ENCODE measurements around the gene HOMEZ. TPM values are rescaled to one million over a fixed set of nuclear protein-coding genes. Genes with fewer than 3 reads are reported as not detected.

The HOMEZ gene
- total RNA-seq, 5 donors from 2014 or later (not counting 1 experiment from before 2014, with no cell fraction given), result 6.2 to 17.5 (median 15.1) TPM

- Histone ChIP-seq H3K27me3 (replicated peaks in 1 of 2; ENCODE audit: control insufficient read depth in 2 of 2, extremely low read depth in 1 of 2, insufficient read depth in 2 of 2, low read length in 1 of 2) (peaks cover 0 to 51% of the 10 kb centered on the region in 2 experiments), H3K4me3 (ENCODE audit: control insufficient read depth in 1 of 2, extremely low read depth in 1 of 2, low read length in 1 of 2) (no peak overlapping the region), H3K36me3 (ENCODE audit: control insufficient read depth in 2 of 2, extremely low read depth in 1 of 2, insufficient read depth in 1 of 2, low read length in 1 of 2) (no peaks in the 10 kb centered on the region), H3K9me3 (no peaks in the 10 kb centered on the region), H3K27ac (ENCODE audit: low read length) (no peak overlapping the region), H3K4me1 (ENCODE audit: control insufficient read depth in 1 of 2, extremely low read depth in 1 of 2, insufficient read depth in 2 of 2, low read length in 2 of 2) (peaks cover 0 to 5% of the 10 kb centered on the region in 2 experiments)
- WGBS (ENCODE audit: insufficient coverage), result 95% methylated on average over 16 of the region's 22 CpGs
- Mint-ChIP-seq H3K4me1 (peaks cover 3 to 5% (median 5%) of the 10 kb centered on the region in 3 donors), H3K27ac (no peak overlapping the region), H3K36me3 (no peaks in the 10 kb centered on the region), H3K9me3 (no peaks in the 10 kb centered on the region), H3K27me3 (peaks cover 24 to 40% of the 10 kb centered on the region in 2 donors), H3K4me3 (peak overlapping the region in 1 of 3 donors; percentile 41)
- POLR2A ChIA-PET, result no interaction called here
- ATAC-seq (replicated peaks in 1 of 4) (no peak), DNase-seq (no peak)
- CTCF ChIA-PET, result interaction anchor here in 1 of 2 donors (1.3 kb wide), 1 partner anchor 13 kb away, joined by 3 read pairs; the partner anchor contains the start of gene PABPN1
Observed at GRCh38 chr14:23307687-23308644, 22.0 kb upstream of the HOMEZ start.

- 33% methylated on average over 1 of the region's 5 CpGs for WGBS (ENCODE audit: insufficient coverage)
- H3K36me3 Mint-ChIP-seq, result no peaks in the 10 kb centered on the region
- H3K4me3 ChIP-seq (ENCODE audit: control insufficient read depth in 1 of 2, extremely low read depth in 1 of 2, low read length in 1 of 2), result no peak overlapping the region
- ChIA-PET CTCF (no interaction called here), POLR2A (no interaction called here)
- H3K9me3 ChIP-seq, result no peaks in the 10 kb centered on the region
- no peak overlapping the region for H3K27ac ChIP-seq (ENCODE audit: low read length)
- peaks cover 24 to 40% of the 10 kb centered on the region in 2 donors for H3K27me3 Mint-ChIP-seq
- no peaks in the 10 kb centered on the region for H3K9me3 Mint-ChIP-seq
- H3K4me3 Mint-ChIP-seq, result no peak overlapping the region
- H3K4me1 ChIP-seq (ENCODE audit: control insufficient read depth in 1 of 2, extremely low read depth in 1 of 2, insufficient read depth in 2 of 2, low read length in 2 of 2), result peaks cover 0 to 10% of the 10 kb centered on the region in 2 experiments
- no peaks in the 10 kb centered on the region for H3K36me3 ChIP-seq (ENCODE audit: control insufficient read depth in 2 of 2, extremely low read depth in 1 of 2, insufficient read depth in 1 of 2, low read length in 1 of 2)
- H3K27me3 ChIP-seq (replicated peaks in 1 of 2; ENCODE audit: control insufficient read depth in 2 of 2, extremely low read depth in 1 of 2, insufficient read depth in 2 of 2, low read length in 1 of 2), result peaks cover 0 to 51% of the 10 kb centered on the region in 2 experiments
- peaks cover 3 to 10% (median 5%) of the 10 kb centered on the region in 3 donors for H3K4me1 Mint-ChIP-seq
- H3K27ac Mint-ChIP-seq, result peak overlapping the region in 1 of 2 donors; percentile 63
- ATAC-seq (replicated peaks in 1 of 4) (no peak), DNase-seq (no peak)
Observed at GRCh38 chr14:23307146-23307530, 21.2 kb upstream of the HOMEZ start.

- peaks cover 3 to 10% (median 5%) of the 10 kb centered on the region in 3 donors for H3K4me1 Mint-ChIP-seq
- Histone ChIP-seq H3K4me3 (ENCODE audit: control insufficient read depth in 1 of 2, extremely low read depth in 1 of 2, low read length in 1 of 2) (no peak within 1 kb of the TSS), H3K9me3 (no peaks in the 10 kb centered on the region), H3K27ac (ENCODE audit: low read length) (no peak within 1 kb of the TSS), H3K4me1 (ENCODE audit: control insufficient read depth in 1 of 2, extremely low read depth in 1 of 2, insufficient read depth in 2 of 2, low read length in 2 of 2) (peaks cover 0 to 14% of the 10 kb centered on the region in 2 experiments), H3K36me3 (ENCODE audit: control insufficient read depth in 2 of 2, extremely low read depth in 1 of 2, insufficient read depth in 1 of 2, low read length in 1 of 2) (no peaks in the 10 kb centered on the region), H3K27me3 (replicated peaks in 1 of 2; ENCODE audit: control insufficient read depth in 2 of 2, extremely low read depth in 1 of 2, insufficient read depth in 2 of 2, low read length in 1 of 2) (peaks cover 0 to 51% of the 10 kb centered on the region in 2 experiments)
- CTCF ChIA-PET, result interaction anchor here in 1 of 2 donors (1.4 kb wide), 1 partner anchor 15 kb away, joined by 3 read pairs; the partner anchor contains the start of gene PABPN1
- DNase-seq, result peak in 1 of 35 experiments; percentile 21
- no peak for ATAC-seq (replicated peaks in 1 of 4)
- peak within 1 kb of the TSS in 1 of 2 donors; percentile 63 for H3K27ac Mint-ChIP-seq
- peaks cover 24 to 40% of the 10 kb centered on the region in 2 donors for H3K27me3 Mint-ChIP-seq
- H3K9me3 Mint-ChIP-seq, result no peaks in the 10 kb centered on the region
- no peaks in the 10 kb centered on the region for H3K36me3 Mint-ChIP-seq
- POLR2A ChIA-PET, result no interaction called here
- peak within 1 kb of the TSS in 1 of 3 donors; percentile 41 for H3K4me3 Mint-ChIP-seq
- 30% methylated on average over 20 of the region's 24 CpGs for WGBS (ENCODE audit: insufficient coverage)
Observed at GRCh38 chr14:23306412-23307145, 20.6 kb upstream of the HOMEZ start, which contains the start of gene BCL2L2. TSS of gene BCL2L2 (plus strand) at chr14:23306833. CDS start at chr14:23307768, 935 bp downstream.

GRCh38 chr14:23302290-23303225 is 16.6 kb upstream of the HOMEZ start, which contains the start of gene PPP1R3E:
TSS of gene PPP1R3E (minus strand) at chr14:23302859. CDS start at chr14:23302576, 283 bp downstream.
- ATAC-seq (replicated peaks in 1 of 4) (peak; percentile 52 to 58 (median 55)), DNase-seq (peak; percentile 74 to 92 (median 84))
- WGBS (ENCODE audit: insufficient coverage), result under 1% methylated on average over 65 of the region's 81 CpGs
- Mint-ChIP-seq H3K4me1 (peaks cover 15 to 34% (median 29%) of the 10 kb centered on the region in 3 donors), H3K27me3 (peaks cover 17 to 18% of the 10 kb centered on the region in 2 donors), H3K36me3 (peaks cover 3% of the 10 kb centered on the region), H3K4me3 (peak within 1 kb of the TSS; percentile 92 to 100 (median 92)), H3K9me3 (no peaks in the 10 kb centered on the region), H3K27ac (peak within 1 kb of the TSS; percentile 96 to 97)
- H3K9me3 ChIP-seq, result no peaks in the 10 kb centered on the region
- H3K27me3 ChIP-seq (replicated peaks in 1 of 2; ENCODE audit: control insufficient read depth in 2 of 2, extremely low read depth in 1 of 2, insufficient read depth in 2 of 2, low read length in 1 of 2), result peaks cover 0 to 21% of the 10 kb centered on the region in 2 experiments
- peaks cover 0 to 8% of the 10 kb centered on the region in 2 donors for H3K36me3 ChIP-seq (ENCODE audit: control insufficient read depth in 2 of 2, extremely low read depth in 1 of 2, insufficient read depth in 1 of 2, low read length in 1 of 2)
- peaks cover 9 to 26% of the 10 kb centered on the region in 2 experiments for H3K4me1 ChIP-seq (ENCODE audit: control insufficient read depth in 1 of 2, extremely low read depth in 1 of 2, insufficient read depth in 2 of 2, low read length in 2 of 2)
- POLR2A ChIA-PET, result interaction anchor here (0.5 to 1.7 kb wide), 5 partner anchors 14 to 790 kb away, joined by 3 to 30 read pairs (median 4); partner anchors contain the start of genes PABPN1 (in 1 of the 2) and SLC22A17 (in 1 of the 2)
- peak within 1 kb of the TSS; percentile 96 for H3K27ac ChIP-seq (ENCODE audit: low read length)
- CTCF ChIA-PET, result interaction anchor here (0.6 to 6.3 kb wide), 6 partner anchors 16 to 384 kb away, joined by 3 to 93 read pairs (median 4); partner anchors contain the start of genes ACIN1 (in 1 of the 2), C14orf119 (in 1 of the 2), PABPN1 (in 1 of the 2) and RBM23 (in 1 of the 2)
- peak within 1 kb of the TSS; percentile 74 to 85 for H3K4me3 ChIP-seq (ENCODE audit: control insufficient read depth in 1 of 2, extremely low read depth in 1 of 2, low read length in 1 of 2)

GRCh38 chr14:23301969-23302289 is 16.0 kb upstream of the HOMEZ start:
- Histone ChIP-seq H3K4me3 (ENCODE audit: control insufficient read depth in 1 of 2, extremely low read depth in 1 of 2, low read length in 1 of 2) (peak overlapping the region; percentile 74 to 85), H3K36me3 (ENCODE audit: control insufficient read depth in 2 of 2, extremely low read depth in 1 of 2, insufficient read depth in 1 of 2, low read length in 1 of 2) (peaks cover 0 to 14% of the 10 kb centered on the region in 2 donors), H3K27ac (ENCODE audit: low read length) (peak overlapping the region; percentile 96), H3K4me1 (ENCODE audit: control insufficient read depth in 1 of 2, extremely low read depth in 1 of 2, insufficient read depth in 2 of 2, low read length in 2 of 2) (peaks cover 9 to 26% of the 10 kb centered on the region in 2 experiments), H3K9me3 (no peaks in the 10 kb centered on the region), H3K27me3 (replicated peaks in 1 of 2; ENCODE audit: control insufficient read depth in 2 of 2, extremely low read depth in 1 of 2, insufficient read depth in 2 of 2, low read length in 1 of 2) (peaks cover 0 to 15% of the 10 kb centered on the region in 2 experiments)
- DNase-seq (peak in 28 of 35 experiments; percentile 44 to 76 (median 60)), ATAC-seq (replicated peaks in 1 of 4) (peak; percentile 31 to 40 (median 36))
- Mint-ChIP-seq H3K27ac (peak overlapping the region; percentile 90), H3K4me1 (peaks cover 15 to 34% (median 28%) of the 10 kb centered on the region in 3 donors), H3K4me3 (peak overlapping the region; percentile 92 to 100 (median 92)), H3K9me3 (no peaks in the 10 kb centered on the region), H3K36me3 (peaks cover 6% of the 10 kb centered on the region), H3K27me3 (peaks cover 11 to 12% of the 10 kb centered on the region in 2 donors)
- ChIA-PET CTCF (interaction anchor here (1.0 to 6.3 kb wide), 6 partner anchors 15 to 383 kb away, joined by 3 to 93 read pairs (median 8); partner anchors contain the start of genes ACIN1 (in 1 of the 2), C14orf119 (in 1 of the 2), HOMEZ (in 1 of the 2) and PABPN1 (in 1 of the 2)), POLR2A (interaction anchor here (0.5 to 1.7 kb wide), 3 partner anchors 13 to 19 kb away, joined by 3 to 30 read pairs (median 5); partner anchors contain the start of gene PABPN1 (in 1 of the 2))
- WGBS (ENCODE audit: insufficient coverage), result 0% methylated on average over 24 of the region's 25 CpGs

All from T-cell (primary cell).